H1 (cell line): ENCODE data around the gene TP53BP2. TPM values are rescaled to one million over a fixed set of nuclear protein-coding genes. Genes with fewer than 3 reads are reported as not detected.

Experiments
- CTCF ChIA-PET: fragments of 300-600 bp; sonication (Branson Sonifier 250); formaldehyde crosslinking; loops from one replicate; lab custom pipeline; 2021; ENCODE audit not compliant: partially characterized antibody; lab: Charles Lee
- POLR2A ChIA-PET: fragments of 300-600 bp; sonication (Branson Sonifier 250); formaldehyde crosslinking; loops from one replicate; lab custom pipeline; 2021; ENCODE audit warnings: inconsistent platforms; ENCODE audit not compliant: partially characterized antibody; lab: Charles Lee
- DNase-seq, 2 experiments: peaks; one replicate each; pipeline versions ENCODE4 v3.0.0 to v3.0.0-alpha.2; 2010 to 2022; ENCODE audit warnings: low spot score in 2 of 2, low read depth in 1 of 2, mixed read lengths in 1 of 2
- FAIRE-seq: peaks from 2 replicates; lab custom pipeline; 2011; peaks lifted over from hg19 to GRCh38; lab: Jason Lieb, UNC
- H2AFZ ChIP-seq: 2 replicates; pipeline ENCODE4 v1.8.1; 2012; ENCODE audit warnings: low read length, inconsistent platforms
- H2AK5ac ChIP-seq: 2 replicates; pipeline ENCODE4 v1.6.1; 2013; ENCODE audit warnings: low read depth, low read length
- H2BK120ac ChIP-seq: replicated peaks from 2 replicates; pipeline ENCODE3; 2013; ENCODE audit warnings: low read depth, low read length, inconsistent platforms
- H2BK12ac ChIP-seq: 2 replicates; pipeline ENCODE4 v1.6.1; 2013; ENCODE audit warnings: low read depth, low read length
- H2BK15ac ChIP-seq: 2 replicates; pipeline ENCODE4 v1.6.1; 2013; ENCODE audit warnings: low read length
- H2BK20ac ChIP-seq: 2 replicates; pipeline ENCODE4 v1.6.1; 2013; ENCODE audit warnings: low read length
- H2BK5ac ChIP-seq: 2 replicates; pipeline ENCODE4 v1.6.1; 2013; ENCODE audit warnings: low read depth, low read length
- H3K14ac ChIP-seq: 2 replicates; pipeline ENCODE4 v1.6.1; 2013; ENCODE audit warnings: inconsistent platforms; ENCODE audit not compliant: insufficient read length
- H3K18ac ChIP-seq: 2 replicates; pipeline ENCODE4 v1.6.1; 2013; ENCODE audit warnings: low read length; ENCODE audit errors: extremely low read depth
- H3K23ac ChIP-seq: 2 replicates; pipeline ENCODE4 v1.6.1; 2013; ENCODE audit warnings: inconsistent platforms; ENCODE audit not compliant: insufficient read length
- H3K23me2 ChIP-seq: 2 replicates; pipeline ENCODE4 v1.6.1; 2013; ENCODE audit warnings: low read depth, low read length
- H3K27ac ChIP-seq: 2 replicates; pipeline ENCODE4 v1.6.1; 2011; ENCODE audit warnings: low read depth, low read length, inconsistent platforms
- H3K27me3 ChIP-seq, 4 experiments: replicated peaks in 1 of 4; 1 replicate in 1 of 4; 2 replicates in 3 of 4; pipeline versions ENCODE4 v1.6.1 to v1.8.1; 2011 to 2013; ENCODE audit warnings: low read length in 3 of 4, mild to moderate bottlenecking in 3 of 4, inconsistent platforms in 2 of 4, mixed read lengths in 2 of 4, moderate library complexity in 1 of 4; ENCODE audit not compliant: control insufficient read depth in 3 of 4, insufficient read depth in 3 of 4; ENCODE audit errors: extremely low read depth in 1 of 4
- H3K36me3 ChIP-seq, 4 experiments: 2 replicates each; pipeline versions ENCODE4 v1.6.1 to v1.8.1; 2011 to 2013; ENCODE audit warnings: mild to moderate bottlenecking in 4 of 4, low read length in 3 of 4, moderate library complexity in 2 of 4, control low read depth in 1 of 4, inconsistent platforms in 1 of 4; ENCODE audit not compliant: insufficient read depth in 4 of 4, control insufficient read depth in 2 of 4
- H3K4ac ChIP-seq: replicated peaks from 2 replicates; pipeline ENCODE3; 2013; ENCODE audit warnings: low read length, low read depth, mixed read lengths, inconsistent platforms; ENCODE audit not compliant: insufficient read length
- H3K4me1 ChIP-seq, 4 experiments: replicated peaks in 1 of 4; 1 replicate in 1 of 4; 2 replicates in 3 of 4; pipeline versions ENCODE4 v1.6.1 to v1.8.1; 2011 to 2013; ENCODE audit warnings: low read length in 3 of 4, inconsistent platforms in 2 of 4, mixed read lengths in 1 of 4; ENCODE audit not compliant: insufficient read depth in 4 of 4, control insufficient read depth in 3 of 4
- H3K4me2 ChIP-seq, 2 experiments: 2 replicates each; pipeline versions ENCODE4 v1.6.1 to v1.8.1; 2011 to 2013; ENCODE audit warnings: low read depth in 2 of 2, low read length in 2 of 2, control low read depth in 1 of 2, inconsistent platforms in 1 of 2, mild to moderate bottlenecking in 1 of 2; ENCODE audit not compliant: insufficient read depth in 1 of 2
- H3K4me3 ChIP-seq, 4 experiments: fragments of 200-600, 300-600 bp in 1 of 4; sonication (generic), shearing (Covaris generic), sonication (Bioruptor Twin) in 1 of 4; 2 replicates each; pipeline versions ENCODE4 v1.5.1 to v1.8.1; 2011 to 2016; ENCODE audit warnings: low read length in 4 of 4, low read depth in 3 of 4, control low read depth in 2 of 4, inconsistent platforms in 2 of 4, mild to moderate bottlenecking in 2 of 4, mixed read lengths in 1 of 4, moderate library complexity in 1 of 4; ENCODE audit not compliant: insufficient read depth in 2 of 4; ENCODE audit errors: extremely low read depth in 1 of 4
- H3K56ac ChIP-seq: replicated peaks from 2 replicates; pipeline ENCODE3; 2013; ENCODE audit warnings: low read depth, mild to moderate bottlenecking, mixed read lengths, low read length, inconsistent platforms; ENCODE audit not compliant: insufficient read length
- H3K79me1 ChIP-seq: 2 replicates; pipeline ENCODE4 v1.6.1; 2013; ENCODE audit warnings: low read depth, low read length, control low read depth
- H3K79me2 ChIP-seq, 2 experiments: 2 replicates each; pipeline versions ENCODE4 v1.6.1 to v1.8.1; 2012 to 2013; ENCODE audit warnings: low read length in 2 of 2, mild to moderate bottlenecking in 2 of 2, inconsistent platforms in 1 of 2; ENCODE audit not compliant: insufficient read depth in 2 of 2, control insufficient read depth in 1 of 2
- H3K9ac ChIP-seq, 4 experiments: replicated peaks in 1 of 4; 1 replicate in 1 of 4; 2 replicates in 3 of 4; pipeline versions ENCODE4 v1.6.1 to v1.8.1; 2011 to 2013; ENCODE audit warnings: low read depth in 3 of 4, low read length in 3 of 4, control low read depth in 2 of 4, mild to moderate bottlenecking in 2 of 4, moderate library complexity in 2 of 4, inconsistent platforms in 1 of 4; ENCODE audit errors: extremely low read depth in 1 of 4
- H3K9me3 ChIP-seq, 2 experiments: 2 replicates each; pipeline versions ENCODE4 v1.6.1 to v1.8.1; 2012 to 2013; ENCODE audit warnings: mild to moderate bottlenecking in 2 of 2, moderate library complexity in 2 of 2, control low read depth in 1 of 2, inconsistent platforms in 1 of 2, low read depth in 1 of 2, low read length in 1 of 2, mixed read lengths in 1 of 2; ENCODE audit not compliant: insufficient read depth in 2 of 2
- H4K20me1 ChIP-seq, 2 experiments: replicated peaks in 1 of 2; 2 replicates each; pipeline versions ENCODE3 to v1.8.1; 2011 to 2013; ENCODE audit warnings: inconsistent platforms in 2 of 2, low read length in 2 of 2, mild to moderate bottlenecking in 1 of 2; ENCODE audit not compliant: insufficient read depth in 2 of 2, control insufficient read depth in 1 of 2
- H4K5ac ChIP-seq: 2 replicates; pipeline ENCODE4 v1.6.1; 2013; ENCODE audit warnings: low read length, low read depth, mixed read lengths, inconsistent platforms; ENCODE audit not compliant: insufficient read length
- H4K8ac ChIP-seq: 2 replicates; pipeline ENCODE4 v1.8.0; 2013; ENCODE audit warnings: mild to moderate bottlenecking, moderate library complexity, low read length, inconsistent platforms; ENCODE audit not compliant: insufficient read depth; ENCODE audit errors: extremely low read depth
- H4K91ac ChIP-seq: replicated peaks from 2 replicates; pipeline ENCODE3; 2013; ENCODE audit warnings: low read length, mixed read lengths, inconsistent platforms; ENCODE audit not compliant: insufficient read length
- CREB1 ChIP-seq: IDR thresholded peaks from 2 replicates; pipeline ENCODE4 v1.6.1; 2012; ENCODE audit warnings: inconsistent platforms
- CTBP2 ChIP-seq: IDR thresholded peaks from 2 replicates; pipeline ENCODE4 v1.7.0; 2011; ENCODE audit warnings: borderline replicate concordance, mild to moderate bottlenecking, moderate library complexity, mixed read lengths, low read length; ENCODE audit not compliant: insufficient read depth, insufficient read length
- GTF2F1 ChIP-seq: IDR thresholded peaks from 2 replicates; pipeline ENCODE4 v1.6.1; 2012; ENCODE audit warnings: low read depth, low read length, improper control_type of control experiment, borderline replicate concordance
- MAX ChIP-seq: IDR thresholded peaks from 2 replicates; pipeline ENCODE4 v1.6.1; 2012; ENCODE audit warnings: inconsistent platforms
- NRF1 ChIP-seq: IDR thresholded peaks from 2 replicates; pipeline ENCODE4 v1.6.1; 2011; ENCODE audit warnings: mild to moderate bottlenecking, low read depth, low read length, improper control_type of control experiment
- POLR2A ChIP-seq, 2 experiments: IDR thresholded peaks; 1 replicate in 1 of 2; 2 replicates in 1 of 2; pipeline ENCODE4 v1.6.1; 2011; ENCODE audit warnings: low read depth in 2 of 2, low read length in 2 of 2, mild to moderate bottlenecking in 2 of 2; ENCODE audit errors: control extremely low read depth in 1 of 2
- RAD21 ChIP-seq, 2 experiments: IDR thresholded peaks in 1 of 2; conservative IDR thresholded peaks in 1 of 2; 2 replicates each; pipeline ENCODE4 v1.6.1; 2011; ENCODE audit warnings: low read depth in 2 of 2, low read length in 2 of 2, improper control_type of control experiment in 1 of 2, inconsistent platforms in 1 of 2, mild to moderate bottlenecking in 1 of 2, moderate library complexity in 1 of 2
- RFX5 ChIP-seq: IDR thresholded peaks from 2 replicates; pipeline ENCODE4 v1.6.1; 2011; ENCODE audit warnings: low read depth, low read length, improper control_type of control experiment, borderline replicate concordance
- SIN3A ChIP-seq, 2 experiments: IDR thresholded peaks in 1 of 2; conservative IDR thresholded peaks in 1 of 2; 2 replicates each; pipeline ENCODE4 v1.6.1; 2011 to 2012; ENCODE audit warnings: low read length in 2 of 2, improper control_type of control experiment in 1 of 2, low read depth in 1 of 2, mild to moderate bottlenecking in 1 of 2
- SP2 ChIP-seq: IDR thresholded peaks from 2 replicates; pipeline ENCODE4 v1.6.1; 2012; ENCODE audit warnings: mild to moderate bottlenecking, low read length, inconsistent platforms
- SUZ12 ChIP-seq: fragments of 200-600 bp; sonication (generic); IDR thresholded peaks from 2 replicates; pipeline ENCODE4 v1.6.1; 2012; ENCODE audit warnings: mild to moderate bottlenecking, inconsistent platforms, low read length, moderate library complexity, mixed read lengths
- TEAD4 ChIP-seq: IDR thresholded peaks from 2 replicates; pipeline ENCODE4 v1.6.1; 2012; ENCODE audit warnings: low read depth, low read length, inconsistent platforms, mixed read lengths
- USF2 ChIP-seq: IDR thresholded peaks from 2 replicates; pipeline ENCODE4 v1.6.1; 2011; ENCODE audit warnings: low read length, improper control_type of control experiment
- WGBS, 2 experiments: shearing (Covaris generic) in 1 of 2; methylation state at CpG; one replicate each; pipeline versions ENCODE4 v1.1.6 to v1.1.7; 2013 to 2015; ENCODE audit warnings: low lambda C conversion rate in 2 of 2, mixed read lengths in 2 of 2, inconsistent platforms in 1 of 2, low coverage in 1 of 2, missing lambda C conversion rate in 1 of 2; ENCODE audit not compliant: insufficient replicate concordance in 2 of 2, insufficient coverage in 1 of 2, insufficient read length in 1 of 2; ENCODE audit errors: extremely low coverage in 1 of 2, missing lambda C conversion rate in 1 of 2; 5-methylcytosine and 5-hydroxymethylcytosine counted together
- polyA plus RNA-seq, 7 experiments: library from polyadenylated mRNA; depleted of rRNA in 3 of 7; stranded (reverse) in 5 of 7; unstranded in 2 of 7; fragments of >200 nt in 5 of 7; fragments of 200-250 nt in 2 of 7; gene quantifications; 1 replicate in 5 of 7; 2 replicates in 1 of 7; 4 replicates in 1 of 7; pipeline versions ENCODE4 v1.2.1 to v1.2.3, GENCODE V29; 2011 to 2013; ENCODE audit warnings: missing spikeins in 2 of 7, mixed read lengths in 2 of 7
- total RNA-seq: library from RNA; stranded (reverse); fragmentation: NEBNext Ultra II Directional; extraction: Animal tissue kit (Norgen Biotek cat#: 25700); gene quantifications from 2 replicates; pipeline ENCODE4 v1.2.1, GENCODE V29; 2021

Gene TP53BP2
- total and polyA plus RNA-seq, 2 of the 8 experiments (the other 6 are each of a cell fraction or from before 2014, with no cell fraction given), result 18.0 to 38.7 TPM

- Histone ChIP-seq H3K14ac (no peak overlapping the region), H3K36me3 (peaks cover 13 to 54% (median 26%) of the 10 kb centered on the region in 4 experiments; a peak in 7 of 8 replicates), H3K27ac (no peak overlapping the region), H2AK5ac (no peak overlapping the region), H2BK20ac (no peak overlapping the region), H3K56ac (no peak overlapping the region), H4K5ac (no peak overlapping the region), H4K91ac (no peak overlapping the region), H3K18ac (no peak overlapping the region), H2AFZ (no peak overlapping the region), H2BK120ac (no peak overlapping the region), H2BK5ac (no peak overlapping the region), H3K9ac (no peak overlapping the region), H3K23ac (no peak overlapping the region), H2BK15ac (no peak overlapping the region), H4K8ac (no peak overlapping the region), H4K20me1 (no peaks in the 10 kb centered on the region), H3K4ac (no peak overlapping the region), H3K27me3 (no peaks in the 10 kb centered on the region), H3K4me3 (no peak overlapping the region), H3K79me2 (no peaks in the 10 kb centered on the region), H3K23me2 (no peaks in the 10 kb centered on the region), H2BK12ac (no peak overlapping the region), H3K9me3 (no peaks in the 10 kb centered on the region), H3K4me2 (no peak overlapping the region), H3K79me1 (no peaks in the 10 kb centered on the region), H3K4me1 (no peaks in the 10 kb centered on the region)
- CTCF ChIA-PET, result interaction anchor here (1.1 to 1.2 kb wide), 3 partner anchors 13 to 66 kb away, joined by 3 read pairs; no protein-coding TSS in a partner anchor
- POLR2A ChIA-PET, result interaction anchor here (0.8 to 1.7 kb wide), 2 partner anchors 14 to 62 kb away, joined by 3 read pairs; partner anchors contain the start of gene TP53BP2
- 69% methylated on average over 1 of the region's 1 CpG; no CpG with 5 or more reads in 1 of the 2 experiments for WGBS, 2 experiments
- no peak for FAIRE-seq
- no peak for DNase-seq
- TF ChIP-seq MAX, result no peak
- TF ChIP-seq CREB1, result no peak
- TF ChIP-seq SP2, result no peak
- no peak for TF ChIP-seq SUZ12
- TF ChIP-seq SIN3A (conservative IDR thresholded peaks at IDR 0.05 in 1 of 2, IDR thresholded peaks at IDR 0.05 in 1 of 2; ENCODE audit: low read depth in 1 of 2, low read length in 2 of 2), result no peak
- TF ChIP-seq POLR2A (IDR thresholded peaks at IDR 0.05; ENCODE audit: control extremely low read depth in 1 of 2, low read depth in 2 of 2, low read length in 2 of 2), result no peak
- no peak for TF ChIP-seq RAD21 (IDR thresholded peaks at IDR 0.05 in 1 of 2, conservative IDR thresholded peaks at IDR 0.05 in 1 of 2; ENCODE audit: low read depth in 2 of 2, low read length in 2 of 2)
- TF ChIP-seq CTBP2, result no peak
- no peak for TF ChIP-seq NRF1
- TF ChIP-seq USF2, result no peak
- no peak for TF ChIP-seq GTF2F1
- no peak for TF ChIP-seq RFX5
- no peak for TF ChIP-seq TEAD4
Observed at GRCh38 chr1:223783676-223784075, 62.1 kb downstream of the TP53BP2 start.
